Heart left ventricle (tissue), 16 donors: ENCODE measurements around the gene DPYSL5. TPM values are rescaled to one million over a fixed set of nuclear protein-coding genes. Genes with fewer than 3 reads are reported as not detected.

Experiments used
- ATAC-seq, 4 donors: fragments of 200-7000 bp; cut with Tn5 transposase; one replicate each; pipeline ENCODE4 v1.9.1; 2020 to 2022; ENCODE audit warnings: moderate library complexity in 4 of 4, mild to moderate bottlenecking in 3 of 4, moderate number of reproducible peaks in 1 of 4
- DNase-seq, 5 donors: peaks; one replicate each; pipeline ENCODE4 v3.0.0-alpha.2; 2020
- H3K27ac ChIP-seq, 12 donors: fragments of 200-600 bp; sonication (generic) in 4 of 12; one replicate each; pipeline versions ENCODE4 v1.5.0 to v1.8.0; 2016 to 2022; ENCODE audit warnings: mild to moderate bottlenecking in 2 of 12
- H3K27me3 ChIP-seq, 9 donors: fragments of 200-600 bp; sonication (generic) in 2 of 9; one replicate each; pipeline versions ENCODE4 v1.5.1 to v1.8.0; 2016 to 2022; ENCODE audit warnings: mild to moderate bottlenecking in 3 of 9
- H3K36me3 ChIP-seq, 9 donors: fragments of 200-600 bp; sonication (generic) in 2 of 9; one replicate each; pipeline versions ENCODE4 v1.5.0 to v1.8.0; 2018 to 2022; ENCODE audit warnings: mild to moderate bottlenecking in 2 of 9
- H3K4me1 ChIP-seq, 12 donors: fragments of 200-600 bp; sonication (generic) in 4 of 12; one replicate each; pipeline versions ENCODE4 v1.5.0 to v1.8.0; 2016 to 2022; ENCODE audit warnings: mild to moderate bottlenecking in 3 of 12
- H3K4me3 ChIP-seq, 12 donors: fragments of 200-600 bp; sonication (generic) in 4 of 12; one replicate each; pipeline versions ENCODE4 v1.5.0 to v1.8.0; 2017 to 2022; ENCODE audit warnings: mild to moderate bottlenecking in 9 of 12, moderate library complexity in 4 of 12
- H3K9me3 ChIP-seq, 12 donors: fragments of 200-600 bp; sonication (generic) in 4 of 12; one replicate each; pipeline versions ENCODE4 v1.5.0 to v1.8.0; 2016 to 2022; ENCODE audit warnings: mild to moderate bottlenecking in 1 of 12
- CTCF ChIP-seq, 12 donors: fragments of 200-600 bp; sonication (generic) in 4 of 12; IDR thresholded peaks; one replicate each; pipeline versions ENCODE4 v1.5.0 to v1.8.0; 2018 to 2022; ENCODE audit warnings: antibody characterized with exemption in 12 of 12, mild to moderate bottlenecking in 5 of 12
- POLR2A ChIP-seq, 2 donors: fragments of 450-650 bp; IDR thresholded peaks; one replicate each; pipeline ENCODE4 v1.6.1; 2017; ENCODE audit warnings: antibody characterized with exemption in 2 of 2, mild to moderate bottlenecking in 2 of 2, moderate library complexity in 2 of 2
- WGBS, 4 donors: extraction: QIAGEN DNeasy Blood & Tissue Kit in 2 of 4; methylation state at CpG; one replicate each; pipeline versions ENCODE4 v1.1.5 to v1.1.7; 2013 to 2018; 5-methylcytosine and 5-hydroxymethylcytosine counted together
- intact Hi-C, 10 donors: fragments of 100-400 bp; cut with DNase I; formaldehyde crosslinking; loops; one replicate each; pipeline versions ENCODE4 v1.11.1 to v1.14.2; 2022
- polyA plus RNA-seq, 2 donors: library from polyadenylated mRNA; stranded (reverse); fragments of 200-250 nt; gene quantifications; one replicate each; pipeline ENCODE4 v1.2.3, GENCODE V29; 2013
- total RNA-seq, 9 donors: library from RNA; depleted of rRNA in 2 of 9; stranded (reverse); fragments of >200 nt in 2 of 9; fragmentation: NEBNext Ultra II Directional in 3 of 9; extraction: Animal tissue kit (Norgen Biotek cat#: 25700) in 3 of 9; gene quantifications; one replicate each; pipeline versions ENCODE4 v1.1.0 to v1.2.4, GENCODE V29; 2016 to 2023
- donor health status: ischemic (EF 13 %, LVEDD 7.1; RV severe dilation, severe dysfunction).
- donor health status: healthy with polysubstance abuse.
- donor health status: DM: no; HTN: yes; CAD: no.
- donor health status: DM: no; HTN: no; CAD: no.
- donor health status: ischemic (EF 25% LVEDD 6.9; RV normal size, moderate dysfunction).
- donor health status: ischemic (EF 25% LVEDD 5.7; RV mildly dilated, moderate dysfunction).
- donor health status: healthy.
- donor health status: DM: yes; HTN: yes; CAD: no.
- donor health status: ischemic (EF 35%, LVEDD 5.7; RV mildly dilated, moderate dysfunction).
- donor health status: nonischemic (EF 11% LVEDD 7.7; RV severe dilation, severe dysfunction).
- donor health status: DM: yes; HTN: yes; CAD: no.
- donor health status: PGD.
- donor health status: ischemic (EF 29% LVEDD 5.4; RV normal size, mild dysfunction).
- donor health status: nonischemic (EF 23%, LVEDD 6.1; RV moderate dilation, normal function).

The DPYSL5 gene
- total and polyA plus RNA-seq, 11 donors = 0.06 to 0.13 TPM; not detected in 9

- Histone ChIP-seq H3K27ac (no peak overlapping the region), H3K36me3 (peaks cover 0 to 2% (median 0%) of the 10 kb centered on the region in 9 donors), H3K4me1 (peaks cover 0 to 19% (median 11%) of the 10 kb centered on the region in 12 donors), H3K4me3 (no peak overlapping the region), H3K27me3 (no peaks in the 10 kb centered on the region), H3K9me3 (no peaks in the 10 kb centered on the region)
- no peak for ATAC-seq
- intact Hi-C loops = no loop called here
- TF ChIP-seq CTCF (IDR thresholded peaks at IDR 0.05) (no peak), POLR2A (IDR thresholded peaks at IDR 0.05) (no peak)
- 89 to 94% (median 93%) methylated on average over 4 of the region's 4 CpGs for WGBS, 4 donors
- DNase-seq = no peak
Observed at GRCh38 chr2:26985807-26986206, 137.9 kb downstream of the DPYSL5 start.

GRCh38 chr2:26986576-26986975 is 138.6 kb downstream of the DPYSL5 start:
- Histone ChIP-seq H3K27ac (no peak overlapping the region), H3K4me3 (no peak overlapping the region), H3K36me3 (peaks cover 0 to 2% (median 0%) of the 10 kb centered on the region in 9 donors), H3K4me1 (peaks cover 0 to 19% (median 11%) of the 10 kb centered on the region in 12 donors), H3K9me3 (no peaks in the 10 kb centered on the region), H3K27me3 (no peaks in the 10 kb centered on the region)
- ATAC-seq (no peak), DNase-seq (no peak)
- TF ChIP-seq CTCF (IDR thresholded peaks at IDR 0.05) (no peak), POLR2A (IDR thresholded peaks at IDR 0.05) (no peak)
- intact Hi-C loops = no loop called here
- WGBS, 4 donors = 88 to 93% (median 93%) methylated on average over 5 of the region's 5 CpGs

DNA sequence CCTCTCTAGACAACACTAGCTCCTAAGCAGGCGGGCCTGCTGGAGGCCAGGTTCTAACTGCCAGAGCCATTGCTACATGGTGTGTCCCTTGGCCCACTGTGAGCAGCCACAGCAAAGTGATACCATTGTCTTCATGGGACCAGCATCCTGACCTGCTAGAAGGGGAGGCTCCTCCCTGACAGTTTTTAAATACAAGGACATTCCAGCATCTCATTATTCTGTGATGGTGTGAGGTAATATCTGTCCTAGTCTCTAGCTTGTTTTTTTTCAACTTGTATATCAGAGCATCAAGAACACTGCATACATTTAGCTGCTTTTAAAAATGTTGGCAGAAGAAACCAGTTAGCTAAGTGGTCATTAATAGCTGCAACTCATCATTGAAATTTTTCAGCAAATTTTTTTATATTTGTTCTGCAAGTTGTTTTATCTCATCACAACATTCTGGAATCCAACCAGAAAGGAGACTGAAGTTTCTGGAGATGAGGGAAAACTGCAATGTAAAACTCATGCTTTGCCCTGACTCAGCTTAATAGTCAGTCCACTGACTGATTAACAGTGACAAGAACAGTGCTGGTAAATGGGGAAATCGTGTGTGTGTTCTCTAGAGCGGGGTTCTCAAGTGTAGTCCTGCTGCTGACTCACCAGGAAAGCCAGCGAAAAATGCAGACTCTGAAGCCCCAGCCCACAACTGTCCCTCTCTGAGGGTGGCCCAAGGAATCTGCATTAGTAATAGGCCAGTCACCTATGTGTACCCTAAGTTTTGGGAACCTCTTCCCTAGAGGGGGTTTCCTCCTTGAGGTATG is 140.3 kb downstream of the DPYSL5 start:
- intact Hi-C loops = no loop called here
- no peaks in the 10 kb centered on the region for H3K9me3 ChIP-seq
- H3K4me3 ChIP-seq = no peak overlapping the region
- DNase-seq = no peak
- 78 to 83% (median 80%) methylated on average over 4 of the region's 4 CpGs for WGBS, 4 donors
- no peak for TF ChIP-seq CTCF (IDR thresholded peaks at IDR 0.05)
- no peak for TF ChIP-seq POLR2A (IDR thresholded peaks at IDR 0.05)
- ATAC-seq = no peak
- H3K36me3 ChIP-seq = peaks cover 0 to 2% (median 0%) of the 10 kb centered on the region in 9 donors
- peaks cover 0 to 3% (median 0%) of the 10 kb centered on the region in 12 donors for H3K4me1 ChIP-seq
- no peak overlapping the region for H3K27ac ChIP-seq
- no peaks in the 10 kb centered on the region for H3K27me3 ChIP-seq

DNA sequence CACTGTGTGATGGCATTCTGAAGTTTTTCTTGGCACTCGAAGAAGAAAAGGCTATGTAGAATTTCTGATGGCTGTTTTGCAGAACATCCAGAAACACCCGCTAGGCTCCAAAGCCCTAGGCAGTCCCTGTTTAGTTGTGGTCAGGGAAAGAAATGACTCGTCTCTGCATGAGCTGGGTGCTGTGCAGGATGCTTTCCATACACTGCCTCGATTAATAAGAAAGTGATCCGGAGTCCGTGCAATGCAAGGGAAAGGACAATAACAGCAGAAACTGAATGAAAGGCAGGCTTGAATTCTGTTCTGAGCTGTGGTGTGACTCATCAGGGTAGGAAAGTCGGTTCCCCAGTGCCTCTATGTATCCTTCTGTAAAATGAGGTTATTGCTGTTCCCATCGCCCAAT is 141.2 kb downstream of the DPYSL5 start:
- 89 to 91% (median 89%) methylated on average over 8 of the region's 8 CpGs for WGBS, 4 donors
- H3K4me3 ChIP-seq = no peak overlapping the region
- H3K4me1 ChIP-seq = no peaks in the 10 kb centered on the region
- H3K36me3 ChIP-seq = peaks cover 0 to 2% (median 0%) of the 10 kb centered on the region in 9 donors
- H3K27ac ChIP-seq = no peak overlapping the region
- H3K27me3 ChIP-seq = no peaks in the 10 kb centered on the region
- ATAC-seq (no peak), DNase-seq (no peak)
- intact Hi-C loops = no loop called here
- TF ChIP-seq POLR2A (IDR thresholded peaks at IDR 0.05) (no peak), CTCF (IDR thresholded peaks at IDR 0.05) (no peak)
- no peaks in the 10 kb centered on the region for H3K9me3 ChIP-seq
